GM10847 (cell line): ENCODE data around the gene CCIN.

Experiments used
- POLR2A ChIP-seq: IDR thresholded peaks from 2 replicates; pipeline ENCODE4 v1.6.1; 2011; ENCODE audit not compliant: insufficient read length; ENCODE audit errors: extremely low read depth

Gene CCIN

DNA sequence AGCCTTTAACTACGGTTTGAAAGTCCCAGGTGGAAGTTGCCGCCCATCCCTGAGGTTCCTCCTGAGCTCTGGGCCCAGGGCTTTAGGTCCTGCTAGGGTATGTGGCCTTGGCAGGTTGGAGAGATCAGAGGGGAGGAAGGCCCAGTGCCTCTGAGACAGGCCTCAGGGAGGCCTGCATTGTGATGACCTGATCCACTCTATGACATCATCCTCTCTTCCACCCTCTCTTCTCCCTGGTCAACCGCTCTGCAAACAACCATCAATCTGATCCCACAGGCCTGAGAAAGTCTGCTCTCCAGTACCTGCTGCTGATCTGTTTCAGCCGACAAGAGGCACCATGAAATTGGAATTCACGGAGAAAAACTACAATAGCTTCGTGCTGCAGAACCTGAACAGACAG, at the start of gene CCIN:
Gene CCIN (plus strand): TSS at position 223 of the 400 bp plus-strand sequence. CDS start 115 bp downstream, at position 338.
- TF ChIP-seq POLR2A: no peak

DNA sequence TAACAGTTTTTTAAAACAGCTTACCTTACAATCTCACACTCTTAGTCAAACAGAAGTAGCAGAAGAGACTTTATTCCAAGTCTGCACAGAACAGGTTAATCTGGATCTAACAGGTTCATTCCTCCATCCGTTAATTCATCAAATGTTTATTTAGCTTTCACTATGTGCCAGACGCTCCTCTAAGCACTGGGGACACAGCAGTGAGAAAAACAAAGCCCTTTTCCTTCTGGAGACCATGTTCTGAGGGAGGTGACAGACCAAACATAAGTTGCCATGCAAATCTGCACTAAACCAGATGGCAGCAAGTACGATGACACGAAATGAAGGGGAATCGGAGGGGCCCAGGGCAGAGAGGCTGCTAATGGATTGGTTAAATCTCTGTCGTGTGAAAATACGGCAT, 49.7 kb upstream of the CCIN start:
- no peak for TF ChIP-seq POLR2A

DNA sequence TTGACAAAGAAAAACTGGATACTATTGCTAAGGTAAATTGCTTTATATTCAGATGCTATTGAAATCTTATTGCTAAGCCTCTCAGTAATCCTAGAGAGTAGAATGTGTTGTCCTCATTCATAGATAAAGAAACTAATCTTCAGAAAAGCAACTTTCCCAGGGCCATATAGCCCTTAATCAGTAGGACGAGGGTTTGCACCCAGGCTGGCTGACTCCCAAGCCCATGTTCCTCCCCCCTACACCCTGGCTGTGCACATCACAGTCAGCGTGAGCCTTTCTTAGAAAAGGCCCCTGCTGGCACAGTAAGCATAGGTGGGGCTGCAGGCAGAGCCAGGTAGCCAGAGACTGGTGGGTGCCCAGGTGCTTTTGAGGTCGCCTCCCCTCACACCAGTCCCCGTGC, 48.5 kb upstream of the CCIN start:
- TF ChIP-seq POLR2A: no peak

DNA sequence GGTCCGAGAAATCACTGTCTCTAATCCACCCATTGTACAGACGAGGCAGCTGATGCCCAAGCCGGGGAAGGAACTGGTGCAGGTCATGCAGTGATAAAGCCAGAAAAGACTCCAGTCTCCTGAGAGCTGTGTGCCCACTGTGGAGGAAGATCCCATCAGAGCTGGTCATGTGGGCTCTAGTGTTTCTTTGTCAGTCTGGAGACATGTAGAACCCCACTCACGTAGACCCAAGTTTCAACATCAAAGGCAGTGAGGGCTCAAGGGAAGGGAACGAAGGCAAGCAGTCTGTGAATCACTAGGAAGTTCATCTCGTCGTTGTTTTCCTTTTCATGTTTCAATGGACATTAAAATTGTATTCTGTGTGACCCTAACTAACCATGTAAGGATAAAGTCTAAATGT, 47.2 kb upstream of the CCIN start:
- no peak for TF ChIP-seq POLR2A

DNA sequence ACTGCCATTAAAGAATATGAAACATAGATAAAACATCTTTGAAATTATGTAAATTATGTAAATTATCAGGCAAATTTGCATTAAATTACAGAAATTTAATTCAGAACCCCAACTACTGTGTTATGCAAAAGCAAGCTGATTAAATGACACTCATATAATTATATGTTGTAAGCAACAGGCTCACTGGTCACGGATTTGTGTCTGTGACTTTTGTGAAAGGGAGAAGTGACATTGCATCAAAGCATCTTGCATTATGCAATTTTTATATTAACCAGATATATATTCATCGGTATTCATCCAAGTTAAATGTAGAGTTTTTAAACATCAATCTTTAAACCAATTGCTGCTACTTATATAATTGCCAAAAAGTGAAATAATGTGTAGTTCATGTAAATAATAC, 45.7 kb upstream of the CCIN start:
- no peak for TF ChIP-seq POLR2A

DNA sequence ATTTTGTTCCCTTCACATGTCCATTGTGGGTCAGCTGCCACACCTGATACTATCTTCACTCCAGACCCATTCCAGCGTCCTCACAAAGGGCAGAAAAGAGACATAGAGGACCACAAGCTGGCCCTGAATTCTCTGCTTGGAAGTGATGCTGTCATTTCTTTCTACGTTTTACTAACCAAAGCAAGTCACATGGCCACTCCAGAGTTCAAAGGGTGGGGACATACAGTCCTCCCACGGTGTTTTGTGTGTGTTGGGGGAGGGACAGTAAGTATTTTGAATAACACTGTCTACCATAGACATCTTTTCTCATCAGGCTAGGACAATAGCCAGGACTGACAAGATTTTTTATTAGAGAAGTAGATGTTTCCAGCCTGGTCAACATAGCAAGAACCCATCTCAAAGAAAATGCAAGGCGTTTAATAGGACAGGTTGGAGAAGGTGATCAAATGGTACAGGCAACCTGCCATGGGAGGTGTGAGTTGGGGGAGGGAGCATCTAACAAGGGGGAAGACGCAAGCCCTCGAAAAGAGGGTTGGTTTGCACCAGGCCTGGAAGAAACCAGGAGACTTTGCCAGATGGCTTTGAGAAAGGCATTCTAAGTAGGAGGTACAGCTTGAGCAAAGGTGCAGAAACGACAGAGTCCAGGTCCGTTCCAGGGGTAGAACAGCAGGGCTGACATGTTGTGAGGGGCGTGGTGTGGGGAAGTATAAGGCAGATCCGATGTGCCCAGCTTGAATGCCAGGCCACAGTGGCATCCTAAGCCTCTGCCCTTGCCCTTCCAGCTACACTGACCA, 43.9 kb upstream of the CCIN start:
- no peak for TF ChIP-seq POLR2A

DNA sequence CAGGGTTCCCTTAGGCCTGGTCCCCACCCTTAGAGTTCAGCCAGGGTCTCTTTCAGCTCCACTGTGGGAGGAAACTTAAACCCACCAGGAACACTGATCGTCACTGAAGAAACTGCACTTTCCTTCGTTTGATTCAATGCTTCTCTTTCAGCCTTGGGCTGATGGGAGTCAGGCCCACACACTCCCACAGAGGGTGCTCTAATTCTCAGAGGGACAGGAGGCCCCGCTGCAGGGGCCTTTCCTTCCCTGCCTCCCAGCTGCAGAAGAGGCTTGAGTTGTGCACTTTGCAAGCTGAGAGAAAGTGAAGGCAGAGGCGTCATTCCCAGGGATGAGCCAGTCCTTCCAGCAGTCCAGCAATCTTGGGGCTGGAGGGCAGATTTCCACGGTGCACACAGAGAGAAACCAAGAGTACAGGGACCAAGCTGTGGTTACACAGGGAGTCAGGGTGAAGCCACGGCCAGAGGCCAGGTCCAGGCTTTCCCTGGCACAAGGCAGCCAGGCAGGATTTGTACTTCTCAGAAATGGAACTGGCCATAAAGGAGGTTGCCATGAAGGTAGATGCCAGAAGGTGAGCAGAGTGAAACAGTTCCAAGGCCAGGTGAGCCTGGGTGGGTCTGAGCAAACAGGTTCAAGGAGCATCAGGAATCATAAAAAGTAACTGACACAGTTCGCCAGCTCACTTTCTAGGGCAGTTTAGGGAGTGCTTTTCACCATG, 43.0 kb upstream of the CCIN start:
- TF ChIP-seq POLR2A: no peak

DNA sequence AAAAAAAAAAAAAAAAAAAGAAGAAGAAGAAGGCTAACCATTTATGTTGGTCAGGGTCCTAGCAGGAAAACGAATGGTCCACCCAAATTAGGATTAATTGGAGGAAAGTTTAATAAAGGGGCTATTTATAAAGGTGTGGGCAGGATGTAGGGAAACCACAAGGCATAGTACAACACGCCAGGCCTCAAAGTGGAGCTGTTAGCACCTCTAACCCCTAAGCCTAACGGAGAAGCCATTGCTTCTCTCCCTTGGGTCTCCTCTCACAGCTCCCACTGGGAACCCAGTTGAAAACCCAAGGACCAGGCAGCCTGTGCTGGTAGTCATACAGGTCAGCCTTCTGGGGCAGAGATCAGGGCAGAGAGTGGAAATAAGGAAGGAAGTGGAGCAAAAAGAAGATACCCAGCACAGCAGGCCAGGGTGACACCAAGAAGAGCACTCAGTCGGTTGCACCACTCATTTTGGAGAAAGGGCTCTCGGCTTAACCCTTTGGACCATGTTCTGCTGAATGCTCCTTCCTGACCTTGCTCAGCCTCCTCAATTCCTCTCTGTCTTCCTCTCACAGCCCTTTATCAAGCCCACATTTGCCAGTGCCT, 41.4 kb upstream of the CCIN start:
- TF ChIP-seq POLR2A: no peak

DNA sequence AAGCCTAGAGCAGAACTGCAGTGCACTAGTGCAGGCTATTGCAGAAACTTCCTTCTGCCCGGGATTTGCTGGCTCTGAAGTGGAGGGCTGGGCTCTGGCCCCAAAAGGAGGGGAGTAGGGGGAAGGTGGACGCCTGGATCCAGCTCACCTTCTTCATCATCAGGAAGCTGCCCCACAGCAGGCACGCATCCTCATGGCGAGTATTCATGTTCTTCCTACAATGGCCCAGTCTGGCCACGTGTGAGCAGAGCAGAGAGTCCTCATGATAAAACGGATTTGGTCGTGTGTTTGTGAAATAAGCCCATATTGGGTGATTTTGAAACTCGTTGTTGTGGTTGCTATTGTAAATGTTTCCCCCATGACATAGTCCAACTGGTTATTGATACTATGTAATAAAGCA, 40.8 kb upstream of the CCIN start:
- TF ChIP-seq POLR2A: no peak

DNA sequence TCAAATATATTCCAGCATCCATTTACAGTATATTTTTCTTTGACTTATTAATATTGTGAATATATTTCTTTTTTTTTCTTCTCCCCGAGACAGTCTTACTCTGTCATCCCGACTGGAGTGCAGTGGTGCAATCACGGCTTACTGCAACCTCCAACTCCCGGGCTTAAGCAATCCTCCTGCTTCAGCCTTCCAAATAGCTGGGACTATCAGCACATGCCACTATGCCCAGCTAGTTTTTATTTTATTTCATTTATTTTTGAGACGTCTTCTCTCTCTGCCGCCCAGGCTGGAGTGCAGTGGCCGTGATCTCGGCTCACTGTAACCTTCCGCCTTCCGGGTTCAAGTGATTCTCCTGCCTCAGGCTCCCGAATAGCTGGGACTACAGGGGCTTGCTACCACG, 40.0 kb upstream of the CCIN start:
- TF ChIP-seq POLR2A: no peak

DNA sequence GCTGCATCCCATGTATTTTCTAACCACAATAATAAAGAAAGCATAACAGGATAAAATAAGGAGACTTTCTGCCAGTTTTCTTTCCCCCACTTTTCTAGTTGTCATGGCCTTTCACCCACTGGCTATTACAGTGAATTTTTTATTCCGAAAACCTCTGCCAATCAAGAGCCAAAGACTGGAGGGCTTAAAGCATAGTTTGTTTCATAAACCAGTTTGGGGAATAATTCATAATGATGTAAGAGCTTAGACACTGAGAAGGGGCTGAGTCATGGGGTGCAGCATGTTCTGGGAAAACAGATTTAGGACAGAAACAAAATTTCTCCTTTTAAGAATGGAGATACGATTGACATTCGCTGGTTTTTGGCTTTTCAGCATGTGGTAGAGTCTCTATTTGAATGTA, 37.1 kb upstream of the CCIN start:
- TF ChIP-seq POLR2A: no peak

DNA sequence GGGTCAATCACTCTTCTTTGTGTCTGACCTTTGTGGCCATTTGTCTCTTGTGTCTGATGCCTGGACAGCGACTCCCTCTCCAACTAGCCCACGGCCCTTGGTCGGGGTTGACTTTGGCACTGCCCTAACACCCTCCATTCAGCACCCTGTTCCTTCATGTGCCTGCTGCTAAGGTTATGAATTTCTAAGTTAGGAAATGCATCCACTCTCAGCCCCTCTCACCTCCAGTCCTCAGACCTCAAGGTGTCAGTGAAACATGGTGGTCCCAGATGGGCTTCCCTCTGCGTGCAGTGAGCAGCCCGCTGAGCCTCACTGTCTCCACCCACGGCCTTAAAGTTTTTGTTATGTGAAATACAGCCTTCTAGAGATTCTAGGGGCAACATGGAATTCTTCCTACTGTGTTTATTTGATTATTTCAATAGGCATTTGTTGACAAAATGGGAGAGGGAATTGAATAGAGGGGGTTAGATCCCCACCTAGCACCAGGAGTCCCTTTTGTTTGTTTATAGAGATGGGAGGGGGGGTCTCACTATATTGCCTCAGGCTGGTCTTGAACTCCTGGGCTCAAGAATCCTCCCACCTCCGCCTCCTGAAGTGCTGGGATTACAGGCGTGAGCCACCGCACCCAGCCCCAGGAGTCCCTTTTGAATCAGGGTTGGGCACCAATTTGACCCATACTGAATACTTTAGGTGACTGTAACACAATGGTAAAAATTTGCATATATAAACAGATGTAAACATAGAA, 34.3 kb upstream of the CCIN start:
- no peak for TF ChIP-seq POLR2A

DNA sequence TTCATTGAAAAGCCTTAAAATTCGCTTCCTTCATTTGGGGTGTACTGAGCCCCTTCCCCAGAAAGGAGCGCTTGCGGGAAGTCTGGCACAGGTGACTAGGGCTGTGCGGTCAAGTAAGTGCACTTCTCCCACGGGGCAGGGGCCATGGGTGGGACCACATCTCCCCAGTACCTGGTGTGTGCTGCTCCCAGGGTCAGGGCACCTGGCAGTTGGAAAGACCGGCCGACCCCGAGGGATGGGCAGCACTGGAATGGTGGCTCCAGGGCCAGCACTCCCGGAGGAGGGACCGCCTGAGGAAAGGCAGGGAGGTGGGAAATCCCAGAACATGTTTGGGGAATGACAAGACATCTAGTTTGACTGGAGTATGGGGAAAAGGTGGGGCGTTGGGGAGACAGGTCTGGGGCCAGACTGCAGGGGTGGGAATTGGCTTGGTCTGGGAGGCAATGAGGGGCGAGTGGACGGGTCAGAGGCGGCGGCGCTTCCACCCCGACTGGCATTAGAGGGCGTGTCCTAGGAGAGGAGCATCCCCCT, 33.4 kb upstream of the CCIN start:
- TF ChIP-seq POLR2A: no peak

DNA sequence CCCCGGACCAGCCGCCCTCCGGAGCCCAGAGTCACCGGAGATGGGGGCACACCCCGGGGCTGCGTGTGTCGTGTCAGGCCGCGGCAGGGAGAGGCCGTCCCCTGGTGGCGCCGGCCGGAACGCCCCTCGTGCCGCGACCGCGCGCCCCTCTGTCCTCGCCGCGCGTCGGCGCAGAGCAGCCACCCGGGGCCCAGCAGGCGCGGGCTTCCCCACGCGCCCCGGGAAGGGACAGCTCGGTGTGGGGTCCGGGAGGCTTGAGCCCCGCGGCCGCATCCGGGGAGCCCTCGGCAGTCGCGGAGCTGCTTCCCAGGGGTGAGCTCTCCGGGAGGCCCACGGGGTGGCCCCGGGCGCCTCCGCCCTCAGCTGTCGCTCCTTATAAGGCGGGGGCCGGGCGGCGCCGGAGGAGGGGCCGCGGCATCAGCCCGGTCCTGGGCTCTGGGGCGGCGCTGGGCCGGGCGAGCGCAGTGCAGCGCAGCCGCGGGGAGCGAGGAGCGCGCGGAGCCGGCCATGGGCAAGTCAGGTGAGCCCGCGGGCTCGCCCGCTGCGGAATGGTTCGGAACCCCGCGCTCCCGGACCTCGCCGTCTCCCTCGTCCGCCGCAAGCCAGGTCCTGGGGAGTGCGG, 32.8 kb upstream of the CCIN start, which contains the start of gene GLIPR2:
Gene GLIPR2 (plus strand): TSS at position 462 of the 622 bp plus-strand sequence. CDS start 46 bp downstream, at position 508.
- TF ChIP-seq POLR2A: peak; percentile 22
